Measurements from ENCODE around the gene TMEM18.

The TMEM18 gene

GRCh38 chr2:623130-623922 is 53.9 kb downstream of the TMEM18 start:
- FAIRE-seq (peak; percentile 55), DNase-seq (ENCODE audit: insufficient read length, low spot score) (no peak)

GRCh38 chr2:622357-622756 is 54.8 kb downstream of the TMEM18 start:
- FAIRE-seq (no peak), DNase-seq (ENCODE audit: insufficient read length, low spot score) (no peak)

GRCh38 chr2:621303-622099 is 55.7 kb downstream of the TMEM18 start:
- no peak for DNase-seq (ENCODE audit: insufficient read length, low spot score)
- FAIRE-seq = peak; percentile 4

- no peak for DNase-seq (ENCODE audit: insufficient read length, low spot score)
- no peak for FAIRE-seq
Observed at GRCh38 chr2:620471-621302, 56.5 kb downstream of the TMEM18 start.

GRCh38 chr2:620004-620403 is 57.2 kb downstream of the TMEM18 start:
- FAIRE-seq (no peak), DNase-seq (ENCODE audit: insufficient read length, low spot score) (no peak)

GRCh38 chr2:618422-618990 is 58.7 kb downstream of the TMEM18 start:
- DNase-seq (ENCODE audit: insufficient read length, low spot score) = no peak
- no peak for FAIRE-seq

GRCh38 chr2:618005-618404 is 59.2 kb downstream of the TMEM18 start:
- DNase-seq (ENCODE audit: insufficient read length, low spot score) = no peak

More at GRCh38 chr2:618005-618404, 59.2 kb downstream of the TMEM18 start:
- FAIRE-seq = peak; percentile 44

All from HTR-8/SVneo (cell line).